ENCODE results near the gene DHCR7. TPM values are rescaled to one million over a fixed set of nuclear protein-coding genes. Genes with fewer than 3 reads are reported as not detected.
A peak's percentile ranks its signal among the peaks of the same experiment; 100 is the strongest.

DHCR7 gene
- total and polyA plus RNA-seq, 7 donors, result 4.9 to 15.1 (median 8.4) TPM

DNA sequence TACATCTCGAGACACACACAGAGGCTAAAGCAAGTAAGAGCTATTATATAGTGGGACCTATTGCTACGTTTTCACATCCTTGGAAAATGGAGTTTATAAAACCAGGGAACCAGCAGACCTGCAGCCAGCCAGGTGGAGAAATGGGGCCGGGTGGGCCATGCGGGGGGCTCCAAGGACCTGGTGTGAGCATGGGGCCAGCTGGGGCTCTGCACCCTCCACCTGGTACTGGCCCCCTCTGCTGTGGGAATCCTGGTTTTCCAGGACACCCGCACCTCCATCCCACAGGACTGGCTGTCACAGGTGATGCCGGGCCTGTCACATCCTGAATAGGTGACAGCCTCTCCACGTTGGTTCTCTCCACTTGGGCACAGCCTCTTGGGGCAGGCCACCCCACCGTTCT is 11.3 kb downstream of the DHCR7 start:
- ATAC-seq, result no peak

DNA sequence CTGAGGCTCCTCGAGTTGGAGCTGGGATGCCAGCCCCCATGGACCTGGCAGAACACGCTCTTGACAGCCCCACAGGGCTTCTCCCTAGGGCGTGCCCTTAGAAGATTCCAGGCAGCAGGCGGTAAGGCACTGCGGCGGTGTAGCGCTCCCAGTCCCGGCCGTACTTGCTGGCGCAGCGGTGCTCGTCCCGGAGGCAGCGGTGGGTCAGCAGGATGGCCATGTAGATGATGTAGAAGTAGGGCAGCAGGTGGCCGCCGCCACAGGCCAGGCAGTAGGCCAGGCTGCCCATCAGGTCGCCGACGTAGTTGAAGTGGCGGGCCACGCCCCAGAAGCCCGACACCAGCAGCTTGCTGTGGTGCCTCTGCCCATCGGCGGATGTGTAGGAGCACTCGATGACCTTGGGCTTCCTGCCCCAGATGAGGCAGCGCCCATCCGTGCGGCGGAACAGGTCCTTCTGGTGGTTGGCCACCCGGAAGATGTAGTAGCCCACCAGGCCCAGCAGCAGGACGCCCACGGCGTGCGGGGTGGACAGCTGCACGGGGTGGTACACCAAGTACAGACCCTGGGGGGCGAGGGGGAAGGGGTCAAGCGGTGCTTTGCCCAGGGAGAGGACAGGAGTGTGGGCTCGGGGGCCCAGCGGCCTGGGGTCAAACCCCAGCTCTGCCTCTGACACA is 12.8 kb downstream of the DHCR7 start:
- WGBS, 3 donors, result 92 to 96% (median 93%) methylated on average over 36 to 39 of the region's 39 CpGs
- Histone ChIP-seq H3K9me3 (no peaks in the 10 kb centered on the region), H3K27ac (no peak overlapping the region), H3K4me1 (no peaks in the 10 kb centered on the region), H3K4me3 (no peak overlapping the region), H3K36me3 (ENCODE audit: insufficient read depth in 1 of 2, low read depth in 1 of 2) (peaks cover 7 to 33% of the 10 kb centered on the region in 2 donors), H3K27me3 (ENCODE audit: insufficient read depth in 3 of 3, low read length in 2 of 3) (no peaks in the 10 kb centered on the region)
- no peak for DNase-seq
- TF ChIP-seq, protein P1, sequence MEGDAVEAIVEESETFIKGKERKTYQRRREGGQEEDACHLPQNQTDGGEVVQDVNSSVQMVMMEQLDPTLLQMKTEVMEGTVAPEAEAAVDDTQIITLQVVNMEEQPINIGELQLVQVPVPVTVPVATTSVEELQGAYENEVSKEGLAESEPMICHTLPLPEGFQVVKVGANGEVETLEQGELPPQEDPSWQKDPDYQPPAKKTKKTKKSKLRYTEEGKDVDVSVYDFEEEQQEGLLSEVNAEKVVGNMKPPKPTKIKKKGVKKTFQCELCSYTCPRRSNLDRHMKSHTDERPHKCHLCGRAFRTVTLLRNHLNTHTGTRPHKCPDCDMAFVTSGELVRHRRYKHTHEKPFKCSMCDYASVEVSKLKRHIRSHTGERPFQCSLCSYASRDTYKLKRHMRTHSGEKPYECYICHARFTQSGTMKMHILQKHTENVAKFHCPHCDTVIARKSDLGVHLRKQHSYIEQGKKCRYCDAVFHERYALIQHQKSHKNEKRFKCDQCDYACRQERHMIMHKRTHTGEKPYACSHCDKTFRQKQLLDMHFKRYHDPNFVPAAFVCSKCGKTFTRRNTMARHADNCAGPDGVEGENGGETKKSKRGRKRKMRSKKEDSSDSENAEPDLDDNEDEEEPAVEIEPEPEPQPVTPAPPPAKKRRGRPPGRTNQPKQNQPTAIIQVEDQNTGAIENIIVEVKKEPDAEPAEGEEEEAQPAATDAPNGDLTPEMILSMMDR (IDR thresholded peaks at IDR 0.05), result no peak
- no peak for ATAC-seq
- intact Hi-C loops (cut with DNase I), result no loop called here

More for the DNA sequence above, 11.3 kb downstream of the DHCR7 start:
- no peak for DNase-seq
- peaks cover 10 to 44% of the 10 kb centered on the region in 2 donors for H3K36me3 ChIP-seq (ENCODE audit: insufficient read depth in 1 of 2, low read depth in 1 of 2)
- no peaks in the 10 kb centered on the region for H3K27me3 ChIP-seq (ENCODE audit: insufficient read depth in 3 of 3, low read length in 2 of 3)
- H3K9me3 ChIP-seq, result no peaks in the 10 kb centered on the region
- TF ChIP-seq, protein P1 (IDR thresholded peaks at IDR 0.05), result no peak
- whole genome bisulfite sequencing, 3 donors, result 93 to 95% (median 95%) methylated on average over 8 of the region's 8 CpGs
- intact Hi-C loops (cut with DNase I), result no loop called here
- H3K27ac ChIP-seq, result no peak overlapping the region
- no peaks in the 10 kb centered on the region for H3K4me1 ChIP-seq
- H3K4me3 ChIP-seq, result no peak overlapping the region

GRCh38 chr11:71434576-71435130 is 13.5 kb downstream of the DHCR7 start:
- TF ChIP-seq, protein P1 (IDR thresholded peaks at IDR 0.05), result no peak
- intact Hi-C loops (cut with DNase I), result no loop called here

DNA sequence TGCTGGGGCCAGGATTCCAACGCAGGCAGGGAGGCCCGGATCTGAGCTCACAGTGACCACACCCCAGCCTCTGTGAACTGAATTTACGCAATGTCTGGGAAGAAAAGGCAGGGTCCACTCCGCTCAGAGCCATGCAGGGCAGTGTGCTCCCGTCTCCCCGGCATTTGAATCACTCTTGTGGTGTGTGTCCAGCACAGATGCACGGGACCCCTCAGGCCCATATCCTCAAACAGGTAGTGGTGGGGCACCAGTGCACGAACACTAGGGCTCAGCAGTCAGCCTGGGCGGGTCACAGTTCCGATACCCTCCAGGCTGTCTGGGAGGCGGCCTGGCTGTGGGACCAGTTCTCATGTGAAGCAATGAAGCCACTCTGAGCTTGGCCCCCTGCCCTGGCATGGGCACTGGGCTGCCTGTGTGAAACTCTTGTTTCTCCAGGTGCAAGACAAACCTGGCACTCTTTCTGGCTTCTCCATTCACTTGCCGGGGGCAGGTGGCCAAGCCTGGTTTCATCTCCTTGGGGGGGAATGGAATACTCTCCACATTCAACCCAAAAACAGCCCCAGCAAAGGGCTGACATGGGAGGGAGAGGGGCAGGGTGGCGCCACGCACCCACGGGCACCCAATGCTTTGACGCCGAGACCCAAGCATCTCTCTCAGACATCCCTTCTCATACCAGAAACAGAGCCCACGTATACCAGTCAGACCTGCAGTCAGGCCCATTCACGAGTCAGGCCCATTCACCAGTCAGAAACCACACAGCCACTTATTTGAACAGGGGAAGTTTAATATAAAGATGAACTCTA is 14.3 kb downstream of the DHCR7 start:
- Histone ChIP-seq H3K4me1 (no peaks in the 10 kb centered on the region), H3K4me3 (no peak overlapping the region), H3K9me3 (no peaks in the 10 kb centered on the region), H3K27ac (no peak overlapping the region), H3K27me3 (ENCODE audit: insufficient read depth in 3 of 3, low read length in 2 of 3) (peaks cover 0 to 1% (median 0%) of the 10 kb centered on the region in 3 donors), H3K36me3 (ENCODE audit: insufficient read depth in 1 of 2, low read depth in 1 of 2) (peaks cover 3 to 21% of the 10 kb centered on the region in 2 donors)
- ATAC-seq (peak in 1 of 4 donors; percentile 42), DNase-seq (peak in 1 of 2 donors; percentile 48)
- intact Hi-C loops (cut with DNase I), result no loop called here
- 79 to 85% (median 80%) methylated on average over 19 of the region's 19 CpGs for WGBS, 3 donors
- TF ChIP-seq, protein P1 (IDR thresholded peaks at IDR 0.05), result no peak

More at GRCh38 chr11:71434576-71435130, 13.5 kb downstream of the DHCR7 start:
- ATAC-seq, result no peak
- H3K4me3 ChIP-seq, result no peak overlapping the region
- no peak for DNase-seq
- H3K27me3 ChIP-seq (ENCODE audit: insufficient read depth in 3 of 3, low read length in 2 of 3), result no peaks in the 10 kb centered on the region
- H3K9me3 ChIP-seq, result no peaks in the 10 kb centered on the region
- WGBS, 3 donors, result 70 to 85% (median 76%) methylated on average over 18 of the region's 18 CpGs
- peaks cover 7 to 28% of the 10 kb centered on the region in 2 donors for H3K36me3 ChIP-seq (ENCODE audit: insufficient read depth in 1 of 2, low read depth in 1 of 2)
- H3K27ac ChIP-seq, result no peak overlapping the region
- no peaks in the 10 kb centered on the region for H3K4me1 ChIP-seq

Data from psoas muscle (tissue), 8 donors.